GM19099 (cell line): Measurements from ENCODE around the gene IFI27L1.

Source experiments
- POLR2A ChIP-seq: IDR thresholded peaks from 3 replicates; pipeline ENCODE4 v1.6.1; 2011; ENCODE audit warnings: low read depth; ENCODE audit not compliant: insufficient read length; ENCODE audit errors: extremely low read depth

The IFI27L1 gene

DNA sequence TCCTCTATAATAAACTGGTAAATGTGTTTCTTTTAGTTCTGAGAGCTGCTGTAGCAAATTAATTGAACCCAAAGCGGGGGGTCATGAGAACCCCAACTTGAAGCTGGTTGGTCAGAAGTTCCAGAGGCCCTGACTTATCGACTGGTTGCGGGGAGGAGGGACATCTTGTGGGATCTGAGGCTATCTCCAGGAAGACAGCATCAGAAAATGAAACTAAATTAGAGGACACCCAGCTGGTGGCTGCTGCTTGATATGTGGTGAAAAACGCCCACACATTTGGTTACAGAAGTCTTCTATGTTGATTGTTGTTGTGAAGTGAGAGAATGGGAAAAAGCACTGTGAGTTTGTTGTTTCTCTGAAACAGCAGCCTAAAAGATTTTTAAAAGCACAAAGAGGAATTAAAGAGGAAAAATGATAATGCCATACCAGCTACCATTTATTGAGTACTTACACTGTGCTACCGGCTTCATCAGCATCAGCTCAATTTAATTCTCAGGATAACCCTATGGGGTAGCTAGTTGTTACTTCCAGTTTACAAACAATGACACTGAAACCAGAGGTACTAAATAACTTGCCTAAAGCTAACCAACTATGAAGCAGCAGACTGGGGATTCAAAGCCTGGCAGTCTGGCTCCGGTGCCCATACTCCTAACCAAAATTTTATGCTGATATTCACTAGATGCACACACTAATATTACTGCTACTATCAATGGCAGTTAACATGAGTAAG, 24.4 kb upstream of the IFI27L1 start:
- TF ChIP-seq POLR2A = no peak

DNA sequence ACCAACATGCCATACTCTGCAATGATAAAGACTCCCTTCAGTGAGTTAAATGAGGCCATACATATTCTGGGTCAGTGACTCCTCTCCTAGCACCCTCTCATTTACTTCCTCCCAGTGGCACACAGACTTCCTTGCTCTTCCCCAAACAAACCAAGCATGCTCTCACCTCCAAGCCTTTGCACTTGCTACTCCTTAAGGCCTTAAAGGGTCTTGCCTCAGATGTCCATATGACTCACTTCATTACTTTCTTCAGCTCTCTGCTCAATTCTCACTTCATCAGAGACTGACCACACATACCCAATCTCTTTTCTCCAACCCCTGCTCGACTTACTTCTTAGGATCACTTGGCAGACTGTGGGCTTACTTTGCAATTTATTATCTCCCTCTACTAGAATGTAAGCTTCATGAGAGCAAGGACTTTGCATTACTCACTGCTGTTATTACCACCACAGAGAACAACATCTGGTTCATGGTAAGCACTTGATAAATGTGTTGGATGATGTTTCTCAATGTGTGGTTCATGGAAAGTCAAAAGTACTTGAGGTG, 22.9 kb upstream of the IFI27L1 start:
- TF ChIP-seq POLR2A = no peak

DNA sequence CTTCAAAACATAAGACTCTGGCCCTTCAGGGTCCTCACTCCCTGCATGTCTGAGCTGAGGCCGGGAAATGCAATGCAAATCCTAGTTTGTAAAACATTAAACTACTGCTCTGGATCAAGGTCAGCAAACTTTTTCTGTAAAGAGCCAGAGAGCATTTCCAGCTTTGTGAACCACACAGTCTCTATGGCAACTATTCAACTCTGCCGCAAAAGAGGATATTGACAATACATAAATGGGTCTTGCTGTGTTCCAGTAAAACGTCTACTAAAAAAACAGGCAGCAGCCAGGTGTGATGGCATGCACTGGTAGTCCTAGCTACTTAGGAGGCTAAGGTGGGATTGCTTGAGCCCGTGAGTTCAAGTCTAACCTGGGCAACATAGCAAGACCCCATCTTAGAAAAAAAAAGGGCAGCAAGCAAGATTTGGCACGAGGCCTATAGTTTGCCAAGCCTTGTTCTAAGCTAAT, 22.4 kb upstream of the IFI27L1 start:
- TF ChIP-seq POLR2A = no peak

DNA sequence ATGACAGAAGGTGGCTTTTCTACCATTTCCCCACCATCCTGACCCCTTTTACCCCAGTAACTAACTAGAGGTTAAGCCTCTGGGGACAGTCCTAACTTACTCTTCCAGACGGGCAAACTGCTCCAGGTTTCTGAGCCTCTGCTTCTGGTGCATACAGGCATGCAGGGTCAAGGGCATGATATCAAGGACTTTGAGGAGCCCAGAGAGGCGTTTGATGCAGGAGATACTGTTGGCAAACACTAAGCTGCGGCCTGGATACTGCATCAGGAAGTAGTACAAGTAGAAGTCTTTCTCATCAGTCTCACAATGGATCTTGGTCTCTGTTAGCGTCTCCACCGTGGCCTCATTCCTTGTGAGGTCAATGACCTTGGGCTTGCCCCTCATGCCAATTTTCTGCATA, 21.1 kb upstream of the IFI27L1 start:
- TF ChIP-seq POLR2A = no peak

DNA sequence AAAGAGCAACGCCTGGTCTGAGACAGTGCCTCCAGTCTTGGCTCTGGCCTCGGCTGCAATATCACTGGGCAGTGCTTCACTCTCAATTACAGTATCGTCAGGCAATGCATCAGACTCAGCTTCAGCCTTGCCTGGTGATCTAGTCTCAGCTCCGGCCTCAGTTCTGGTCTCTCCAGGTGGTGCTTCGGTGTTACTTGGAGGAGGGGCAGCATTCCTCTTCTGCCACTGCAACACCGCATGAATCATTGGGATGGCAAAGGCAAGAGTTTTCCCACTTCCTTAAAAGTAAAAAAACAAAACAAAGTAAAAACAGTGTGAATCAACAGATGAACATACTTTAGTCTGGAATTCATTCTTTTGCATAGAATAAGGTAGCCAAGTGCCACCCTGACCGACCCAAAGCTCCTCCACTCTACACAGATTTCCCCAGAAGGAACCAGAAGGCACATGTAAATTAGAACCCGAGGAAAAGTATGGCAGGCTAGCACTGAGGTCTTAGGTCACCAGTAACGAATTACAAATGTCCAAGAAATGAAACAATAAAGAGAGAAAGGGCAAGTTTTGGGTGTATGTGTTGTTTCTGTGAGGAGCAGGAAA, 18.7 kb upstream of the IFI27L1 start:
- no peak for TF ChIP-seq POLR2A

DNA sequence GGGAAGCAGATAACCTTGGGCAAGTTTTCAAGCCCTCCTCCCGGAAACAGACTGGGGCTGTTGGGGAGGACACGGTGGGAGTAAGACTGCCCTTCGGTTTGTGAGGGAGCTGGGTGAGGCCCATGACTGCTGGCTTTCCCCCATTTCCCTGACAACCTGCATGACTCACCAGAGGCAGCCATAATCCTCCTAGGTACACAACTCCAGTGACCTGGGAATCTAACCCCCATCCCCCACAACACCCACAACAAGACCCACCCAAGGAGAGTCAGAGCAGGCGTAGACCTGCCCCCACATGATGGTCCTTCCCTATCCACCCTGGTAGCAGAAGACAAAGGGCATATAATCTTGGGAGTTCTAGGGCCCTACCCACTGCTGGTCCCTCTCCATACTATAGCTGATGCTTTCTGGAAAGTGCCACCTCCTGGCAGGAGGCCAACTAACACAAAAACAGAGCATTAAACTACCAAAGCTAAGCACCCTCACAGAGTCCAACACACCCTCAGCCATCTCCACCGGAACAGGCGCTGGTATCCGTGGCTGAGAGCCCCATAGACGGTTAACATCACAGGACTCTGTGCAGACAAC, 14.9 kb upstream of the IFI27L1 start:
- no peak for TF ChIP-seq POLR2A

DNA sequence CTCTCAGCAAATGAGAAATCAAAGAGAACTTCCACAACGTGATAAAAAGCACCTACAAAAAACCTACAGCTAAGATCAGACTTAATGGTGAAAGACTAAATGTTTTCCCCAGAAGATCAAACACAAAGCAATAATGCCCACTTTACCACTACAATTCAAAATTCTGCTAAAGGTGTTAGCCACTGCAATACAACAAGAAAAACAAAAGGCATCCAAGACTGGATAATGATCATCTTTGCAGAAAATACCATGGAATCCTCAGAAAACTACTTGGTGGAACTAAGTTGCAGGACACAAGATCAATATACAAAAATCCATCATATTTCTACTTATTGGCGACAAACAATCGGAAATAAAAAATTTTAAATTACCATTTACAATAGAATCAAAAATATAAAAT, 6.6 kb upstream of the IFI27L1 start:
- no peak for TF ChIP-seq POLR2A

DNA sequence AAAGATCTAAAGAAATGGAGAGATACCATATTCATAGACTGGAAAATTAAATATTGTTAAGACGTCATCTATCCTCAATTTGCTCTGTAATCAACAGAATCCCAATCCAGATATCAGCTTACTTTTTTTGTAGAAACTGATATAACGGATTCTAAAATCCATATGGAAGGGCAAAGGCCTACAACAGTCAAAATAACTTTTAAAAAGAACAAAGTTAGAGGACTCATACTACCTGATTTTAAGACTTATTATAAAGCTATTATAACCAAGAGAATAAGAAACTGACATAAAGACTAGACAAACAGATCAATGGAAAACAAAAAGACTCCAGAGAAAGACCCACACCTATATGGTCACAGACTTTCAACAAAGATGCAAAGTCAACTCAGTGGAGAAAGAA, 6.1 kb upstream of the IFI27L1 start:
- TF ChIP-seq POLR2A = no peak

DNA sequence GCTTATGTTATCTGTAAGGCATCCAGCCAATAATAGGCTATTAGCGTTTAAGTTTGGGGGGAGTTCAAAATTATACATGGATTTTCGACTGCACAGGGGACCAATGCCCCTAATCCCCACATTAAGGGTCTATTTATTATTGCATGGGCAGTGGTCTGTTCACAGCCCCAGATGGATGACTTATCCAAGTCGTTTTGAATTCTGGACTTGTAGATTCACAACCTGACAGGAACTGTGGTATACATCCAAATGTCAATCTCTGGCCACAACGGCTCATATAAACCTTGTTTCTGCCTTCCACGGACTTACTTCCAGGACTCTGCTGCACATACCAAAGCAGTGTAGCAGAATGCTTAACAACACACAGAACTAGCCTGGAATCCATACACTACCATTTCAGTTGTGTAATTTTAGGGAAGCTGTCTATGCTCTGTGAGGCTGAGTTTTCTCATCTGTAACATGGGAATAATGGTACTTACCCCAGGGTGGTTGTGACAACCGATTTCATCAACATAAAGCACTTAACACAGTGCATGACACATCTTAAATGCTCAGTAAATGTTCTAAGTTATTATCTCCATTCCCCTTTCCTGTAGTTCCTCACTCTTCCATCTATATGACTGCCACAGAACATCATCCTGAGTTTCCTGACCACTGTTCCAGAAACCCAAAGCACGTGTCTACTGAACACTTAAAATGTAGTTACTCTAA, 3.8 kb upstream of the IFI27L1 start:
- TF ChIP-seq POLR2A = no peak

DNA sequence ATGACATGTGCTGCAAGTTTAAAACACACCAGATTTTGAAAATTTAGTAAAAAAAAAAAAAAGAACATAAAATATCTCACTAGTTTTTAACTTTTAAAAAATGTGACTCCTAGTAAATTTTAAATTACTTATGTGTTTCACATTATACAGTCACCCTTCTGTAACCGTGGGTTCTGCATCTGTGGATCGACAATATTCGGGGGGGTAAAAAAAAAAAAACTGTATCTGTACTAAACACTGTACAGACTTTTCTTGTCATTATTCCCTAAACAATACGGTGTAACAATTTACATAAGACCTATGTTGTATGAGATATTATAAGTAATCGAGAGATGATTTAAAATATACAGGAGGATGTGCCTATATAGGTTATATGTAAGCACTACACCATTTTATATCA, 3.3 kb upstream of the IFI27L1 start:
- no peak for TF ChIP-seq POLR2A

DNA sequence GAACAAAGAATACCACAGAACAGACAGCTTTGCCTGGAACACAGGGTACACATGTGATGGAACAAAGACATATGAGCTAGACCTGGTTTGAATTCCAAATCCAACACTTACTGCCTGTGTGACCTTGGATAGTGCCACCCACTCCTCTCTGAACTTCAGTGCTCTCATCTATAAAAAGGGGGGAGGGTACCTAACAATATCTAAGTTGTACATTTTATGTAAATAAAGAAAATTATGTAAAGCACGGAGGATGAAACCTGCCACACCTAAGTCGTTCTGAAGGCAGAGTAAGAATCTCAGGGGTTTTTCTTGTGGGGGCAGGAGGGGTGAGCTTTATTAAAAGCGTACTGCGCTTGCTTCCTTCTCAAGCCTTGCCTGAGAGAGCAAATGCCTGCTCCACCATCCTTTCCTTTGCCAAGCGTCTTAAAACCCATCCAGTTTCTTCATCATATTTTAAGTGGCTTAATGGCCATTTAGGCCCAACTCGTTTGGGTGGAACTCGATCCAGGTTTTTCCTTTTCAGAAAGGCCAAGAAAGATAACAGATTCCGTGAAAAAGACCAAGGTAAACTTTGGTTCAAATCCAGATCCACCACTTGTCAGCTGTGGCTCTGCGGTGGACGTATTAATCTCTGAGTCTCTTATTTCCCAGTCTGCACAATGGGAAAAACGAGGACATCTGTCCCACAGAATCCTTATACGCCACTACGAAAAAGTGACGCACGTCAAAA, 1.1 kb upstream of the IFI27L1 start:
- TF ChIP-seq POLR2A = no peak

DNA sequence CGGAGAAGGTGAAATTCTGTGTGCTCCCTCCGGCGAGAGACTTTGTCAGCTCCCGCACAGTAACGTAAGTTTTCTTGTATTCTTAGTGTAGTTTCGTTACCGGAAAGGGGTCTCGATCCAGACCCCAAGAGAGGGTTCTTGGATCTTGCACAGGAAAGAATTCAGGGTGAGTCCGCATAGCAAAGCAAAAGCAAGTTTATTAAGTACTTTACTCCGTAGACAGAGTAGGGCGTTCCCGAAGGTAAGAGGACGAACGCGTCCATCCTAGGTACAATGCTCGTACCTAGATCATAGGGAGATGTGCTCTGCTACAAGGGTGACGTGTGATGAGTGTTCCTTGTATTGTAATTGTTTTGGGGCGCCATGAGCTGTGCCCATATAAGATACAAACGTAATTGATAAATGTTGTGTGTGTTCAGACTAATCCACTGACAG, 293 bp downstream of the IFI27L1 start:
- TF ChIP-seq POLR2A = no peak

DNA sequence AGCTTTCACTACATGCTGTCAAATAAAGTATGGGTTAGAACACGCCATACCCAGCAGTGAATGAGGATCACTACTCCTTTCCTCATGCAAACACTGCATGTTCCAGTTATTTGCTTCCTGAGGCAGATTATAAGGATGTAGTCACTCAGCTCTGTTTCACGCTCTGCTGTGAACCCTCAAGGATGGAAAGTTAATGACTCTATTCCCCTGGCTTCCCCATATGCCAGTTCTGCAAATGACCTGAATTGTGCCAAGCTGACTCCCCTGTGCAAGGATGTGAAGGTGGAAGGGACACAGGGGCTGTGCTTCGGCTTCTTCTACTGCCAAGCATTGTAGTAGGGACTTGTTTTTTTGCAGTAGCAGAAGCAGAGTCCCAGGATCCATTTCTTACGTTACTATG, 6.8 kb downstream of the IFI27L1 start:
- no peak for TF ChIP-seq POLR2A

DNA sequence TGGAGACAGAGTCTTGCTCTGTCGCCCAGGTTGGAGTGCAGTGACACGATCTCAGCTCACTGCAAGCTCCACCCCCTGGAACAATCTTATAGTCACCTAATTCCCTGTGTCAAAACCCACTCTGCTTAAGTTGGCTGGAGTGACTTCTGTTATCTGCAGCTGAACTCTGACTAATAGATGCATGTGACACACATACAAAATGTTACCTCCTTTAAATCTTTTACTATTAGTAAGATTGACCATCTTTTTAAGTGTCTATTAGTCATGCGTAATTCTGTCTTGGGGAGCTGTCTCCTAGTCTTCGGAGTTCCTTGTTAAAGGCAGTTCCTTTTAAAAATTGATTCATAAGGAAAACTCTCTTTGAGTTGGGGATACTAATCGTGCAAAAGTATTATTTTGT, 7.4 kb downstream of the IFI27L1 start:
- no peak for TF ChIP-seq POLR2A

DNA sequence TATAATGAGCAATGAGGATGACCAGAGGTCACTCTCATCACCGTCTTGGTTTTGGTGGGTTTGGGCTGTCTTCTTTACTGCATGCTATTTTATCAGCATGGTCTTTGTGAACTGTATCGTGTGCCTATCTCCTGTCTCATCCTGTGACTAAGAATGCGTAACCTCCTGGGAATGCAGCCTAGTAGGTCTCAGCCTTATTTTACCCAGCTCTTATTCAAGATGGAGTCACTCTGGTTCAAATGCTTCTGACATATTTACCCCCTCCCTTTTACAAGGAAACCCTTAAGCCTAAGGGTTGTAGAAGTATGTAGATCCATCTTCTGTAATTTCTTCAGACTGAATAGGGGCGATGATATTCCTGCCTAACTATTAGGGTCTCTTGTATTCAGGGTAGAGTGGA, 8.4 kb downstream of the IFI27L1 start:
- TF ChIP-seq POLR2A = no peak
